WTC11 (cell line): ENCODE data around the gene ZNF135.

Source experiments
- CREB1 ChIP-seq: sonication (generic); formaldehyde crosslinking; IDR thresholded peaks from 2 replicates; pipeline ENCODE4 v1.8.0; 2023; ENCODE audit warnings: mild to moderate bottlenecking, missing genetic modification reagents
- CTCF ChIP-seq: fragments of 200-600 bp; IDR thresholded peaks from 2 replicates; pipeline ENCODE4 v1.8.0; 2022; ENCODE audit warnings: antibody characterized with exemption
- ELF4 ChIP-seq: sonication (generic); formaldehyde crosslinking; IDR thresholded peaks from 2 replicates; pipeline ENCODE4 v1.8.1; 2022; ENCODE audit warnings: low read depth, mild to moderate bottlenecking, moderate library complexity, missing genetic modification reagents
- FOXP4 ChIP-seq: sonication (generic); formaldehyde crosslinking; IDR thresholded peaks from 2 replicates; pipeline ENCODE4 v1.8.0; 2022; ENCODE audit warnings: mild to moderate bottlenecking, missing genetic modification reagents
- IRF2 ChIP-seq: sonication (generic); formaldehyde crosslinking; IDR thresholded peaks from 2 replicates; pipeline ENCODE4 v1.8.0; 2022; ENCODE audit warnings: low read depth, missing genetic modification reagents, borderline replicate concordance
- KAT7 ChIP-seq: sonication (generic); formaldehyde crosslinking; IDR thresholded peaks from 2 replicates; pipeline ENCODE4 v1.8.1; 2023; ENCODE audit warnings: missing genetic modification reagents, mild to moderate bottlenecking, borderline replicate concordance
- RELA ChIP-seq: sonication (generic); formaldehyde crosslinking; IDR thresholded peaks from 2 replicates; pipeline ENCODE4 v1.8.1; 2022; ENCODE audit warnings: missing genetic modification reagents, mild to moderate bottlenecking, borderline replicate concordance
- ZMAT4 ChIP-seq: fragments of 250-450 bp; sonication (Bioruptor Pico); IDR thresholded peaks from 2 replicates; pipeline ENCODE4 v1.9.0; 2021; ENCODE audit warnings: mild to moderate bottlenecking
- ZNF281 ChIP-seq: sonication (generic); formaldehyde crosslinking; IDR thresholded peaks from 2 replicates; pipeline ENCODE4 v1.8.0; 2023; ENCODE audit warnings: mild to moderate bottlenecking, missing genetic modification reagents

GRCh38 chr19:58044391-58044790 is 14.7 kb upstream of the ZNF135 start:
- no peak for TF ChIP-seq CTCF
- TF ChIP-seq FOXP4 (CRISPR knock-in tag): no peak
- no peak for TF ChIP-seq ELF4 (CRISPR knock-in tag)
- no peak for TF ChIP-seq CREB1 (CRISPR knock-in tag)
- TF ChIP-seq ZMAT4 (CRISPR knock-in tag): no peak
- TF ChIP-seq RELA (CRISPR knock-in tag): no peak
- TF ChIP-seq KAT7: no peak
- TF ChIP-seq ZNF281: no peak
- no peak for TF ChIP-seq IRF2 (CRISPR knock-in tag)
